Activated CD4-positive, alpha-beta T cell treated with anti-CD3 and anti-CD28 coated beads, Interleukin-2, amount 50 U/mL, for 48 hours (primary cell): Measurements from ENCODE around the gene MFAP2.
"Not testable (repeated sequence)": the region's sequence is repeated elsewhere in the genome, so short reads cannot be mapped to it uniquely, and the experiment has no call there.

Experiments used
- DNase-seq, 2 experiments: peaks; one replicate each; pipeline ENCODE4 v3.0.0-alpha.2; 2020

MFAP2 gene

GRCh38 chr1:16978567-16979474 is 1.6 kb downstream of the MFAP2 start:
- DNase-seq: no peak

GRCh38 chr1:16978139-16978538 is 2.3 kb downstream of the MFAP2 start:
- no peak for DNase-seq

- no peak for DNase-seq
These were observed 3.0 kb downstream of the MFAP2 start for GRCh38 chr1:16977377-16977776.

GRCh38 chr1:16976966-16977365 is 3.5 kb downstream of the MFAP2 start:
- DNase-seq: no peak

- no peak for DNase-seq
These were observed 4.6 kb downstream of the MFAP2 start for GRCh38 chr1:16975838-16976237.

GRCh38 chr1:16975211-16975610 is 5.2 kb downstream of the MFAP2 start:
- DNase-seq: no peak

- no peak for DNase-seq
These were observed 7.2 kb downstream of the MFAP2 start for GRCh38 chr1:16973215-16973614.

- no peak for DNase-seq
These were observed 8.1 kb downstream of the MFAP2 start for GRCh38 chr1:16972189-16972895.

GRCh38 chr1:16971341-16972188 is 8.9 kb downstream of the MFAP2 start:
- no peak for DNase-seq

DNA sequence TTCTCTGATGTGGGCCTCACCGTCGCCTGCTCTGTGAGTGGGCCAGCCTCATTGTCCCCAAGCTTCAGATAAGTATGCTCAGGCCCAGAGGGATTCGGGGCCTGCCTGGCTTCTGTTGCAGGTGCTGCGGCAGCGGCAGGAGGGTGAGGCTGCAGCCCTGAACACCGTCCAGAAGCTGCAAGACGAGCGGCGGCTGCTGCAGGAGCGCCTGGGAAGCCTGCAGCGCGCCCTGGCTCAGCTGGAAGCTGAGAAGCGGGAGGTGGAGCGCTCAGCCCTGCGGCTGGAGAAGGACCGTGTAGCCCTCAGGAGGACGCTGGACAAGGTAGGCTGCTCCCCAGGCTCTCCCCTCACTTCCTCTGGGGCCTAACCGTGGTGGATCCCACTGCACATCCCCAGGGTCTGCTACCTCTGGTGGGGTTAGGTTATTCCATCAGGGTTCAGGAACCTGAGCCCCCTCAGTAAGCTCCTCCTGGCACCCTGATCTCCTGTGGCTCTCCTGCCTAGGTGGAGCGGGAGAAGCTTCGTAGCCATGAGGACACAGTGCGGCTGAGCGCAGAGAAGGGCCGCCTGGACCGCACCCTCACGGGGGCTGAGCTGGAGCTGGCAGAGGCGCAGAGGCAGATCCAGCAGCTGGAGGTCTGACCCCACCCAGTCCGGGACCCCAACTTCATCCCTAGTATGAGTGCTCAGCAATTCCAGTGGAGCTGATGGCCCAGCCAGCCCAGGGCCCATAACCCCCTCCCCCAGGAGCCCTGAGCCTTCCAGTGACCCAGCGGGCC is 10.1 kb downstream of the MFAP2 start:
- DNase-seq: no peak

DNA sequence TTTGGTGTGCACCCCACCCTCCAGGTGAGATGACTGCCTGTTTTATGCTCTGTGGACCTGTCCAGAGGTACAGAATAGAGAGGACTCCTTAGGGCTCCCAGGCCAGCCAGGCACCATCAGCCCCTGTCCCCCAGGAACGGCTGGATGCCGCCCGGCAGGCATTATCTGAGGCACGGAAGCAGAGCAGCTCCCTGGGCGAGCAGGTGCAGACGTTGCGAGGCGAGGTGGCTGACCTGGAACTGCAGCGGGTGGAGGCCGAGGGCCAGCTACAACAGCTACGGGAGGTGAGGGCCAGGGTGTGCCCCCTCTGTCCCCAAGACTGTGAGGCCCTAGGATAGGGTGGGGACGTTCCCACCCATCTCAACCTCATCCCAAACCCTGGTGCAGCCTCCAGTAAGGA is 10.8 kb downstream of the MFAP2 start:
- DNase-seq: no peak

GRCh38 chr1:16969057-16969611 is 11.3 kb downstream of the MFAP2 start:
- no peak for DNase-seq

DNA sequence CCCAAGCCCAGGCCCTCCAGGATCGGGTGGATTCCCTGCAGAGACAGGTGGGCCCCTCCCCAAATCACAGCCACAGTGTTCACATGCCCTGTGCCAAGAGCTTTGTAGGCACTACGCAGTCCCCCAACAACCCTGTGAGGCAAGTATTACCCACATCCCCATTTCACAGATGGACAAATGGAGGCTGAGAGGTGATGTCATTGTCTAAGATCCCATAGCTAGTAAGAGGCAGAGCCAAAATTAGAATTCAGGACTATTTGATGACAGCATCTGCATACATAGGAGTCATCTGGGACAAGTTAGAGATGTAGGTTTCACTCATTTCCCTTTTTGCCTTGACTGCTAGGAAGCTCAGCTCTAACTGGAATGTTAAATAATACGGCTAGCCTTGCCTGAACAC is 12.0 kb downstream of the MFAP2 start:
- no peak for DNase-seq

GRCh38 chr1:16967962-16968361 is 12.5 kb downstream of the MFAP2 start:
- no peak for DNase-seq

- DNase-seq: no peak
These were observed 13.3 kb downstream of the MFAP2 start for GRCh38 chr1:16967095-16967575.

- DNase-seq: no peak
These were observed 14.1 kb downstream of the MFAP2 start for GRCh38 chr1:16966282-16966681.

- no peak for DNase-seq
These were observed 14.8 kb downstream of the MFAP2 start for GRCh38 chr1:16965486-16966067.

- not testable (repeated sequence) for DNase-seq
These were observed 16.3 kb downstream of the MFAP2 start for GRCh38 chr1:16964169-16964568.

DNA sequence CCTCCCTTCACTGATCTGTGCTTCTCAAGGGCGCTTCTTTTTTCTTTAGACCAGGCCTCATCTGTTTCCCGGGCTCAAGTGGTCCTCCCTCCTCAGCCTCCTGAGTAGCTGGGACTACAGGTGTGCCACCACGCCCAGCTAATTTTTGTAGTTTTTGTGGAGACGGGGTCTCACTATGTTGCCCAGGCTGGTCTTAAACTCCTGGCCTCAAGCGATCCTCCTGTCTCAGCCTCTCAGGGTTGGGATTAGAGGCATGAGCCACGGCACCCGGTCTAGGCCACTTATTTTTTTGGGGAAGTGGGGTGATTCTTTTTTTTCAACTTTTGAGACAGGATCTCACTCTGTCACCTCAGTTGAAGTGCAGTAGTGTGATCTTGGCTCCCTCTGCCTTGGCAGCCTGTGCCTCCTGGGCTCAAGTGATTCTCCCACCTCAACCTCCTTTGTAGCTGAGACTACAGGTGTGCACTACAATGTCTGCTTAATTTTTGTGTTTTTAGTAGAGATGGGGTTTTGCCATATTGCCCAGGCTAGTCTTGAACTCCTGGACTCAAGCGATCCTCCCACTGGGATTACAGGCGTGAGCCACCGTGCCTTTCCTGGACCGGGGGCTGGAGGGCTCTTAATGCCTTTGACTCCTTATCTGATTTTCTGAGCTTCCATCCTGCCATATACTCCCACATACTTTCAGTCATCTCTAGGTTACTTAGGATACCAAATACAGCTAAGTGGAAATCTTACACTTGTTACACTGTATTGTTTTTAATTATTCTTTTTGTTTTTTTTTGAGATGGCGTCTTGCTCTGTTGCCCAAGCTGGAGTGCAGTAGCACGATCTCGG is 18.9 kb downstream of the MFAP2 start:
- DNase-seq: no peak

GRCh38 chr1:16960560-16961296 is 19.7 kb downstream of the MFAP2 start:
- peak; percentile 92 for DNase-seq
